Measurements from ENCODE around the gene LSM10.

LSM10 gene

GRCh38 chr1:36349839-36350238 is 47.9 kb downstream of the LSM10 start:
- DNase-seq = no peak

- DNase-seq = peak; percentile 52
These were observed 48.5 kb downstream of the LSM10 start for GRCh38 chr1:36349241-36349671.

GRCh38 chr1:36346741-36347370 is 50.9 kb downstream of the LSM10 start:
- no peak for DNase-seq

GRCh38 chr1:36345353-36345752 is 52.4 kb downstream of the LSM10 start:
- DNase-seq = no peak

- DNase-seq = no peak
These were observed 53.4 kb downstream of the LSM10 start for GRCh38 chr1:36344395-36344680.

- DNase-seq = no peak
These were observed 53.9 kb downstream of the LSM10 start for GRCh38 chr1:36343651-36344394.
